Activated naive CD4-positive, alpha-beta T cell treated with anti-CD3 and anti-CD28 coated beads for 36 hours (primary cell): ENCODE data around the gene ZNF213. TPM values are rescaled to one million over a fixed set of nuclear protein-coding genes. Genes with fewer than 3 reads are reported as not detected.
"Not testable (repeated sequence)": the region's sequence is repeated elsewhere in the genome, so short reads cannot be mapped to it uniquely, and the experiment has no call there.

Experiments
- CTCF ChIA-PET: fragments of 350-600 bp; sonication (Branson Sonifier 250); formaldehyde crosslinking; loops from one replicate; lab custom pipeline; 2021; ENCODE audit warnings: antibody characterized with exemption; lab: Charles Lee
- DNase-seq: peaks from one replicate; pipeline ENCODE4 v3.0.0-alpha.2; 2020
- H3K27ac Mint-ChIP-seq: one replicate; pipeline ENCODE4 v1.8.0; 2021; ENCODE audit warnings: mild to moderate bottlenecking, mixed read lengths
- H3K27me3 Mint-ChIP-seq: one replicate; pipeline ENCODE4 v1.8.0; 2021; ENCODE audit warnings: low read depth, mixed read lengths
- H3K36me3 Mint-ChIP-seq: one replicate; pipeline ENCODE4 v1.8.0; 2021; ENCODE audit warnings: low read depth, mixed read lengths
- H3K4me1 Mint-ChIP-seq: one replicate; pipeline ENCODE4 v1.8.0; 2021; ENCODE audit warnings: low read depth, mixed read lengths
- H3K4me3 Mint-ChIP-seq: one replicate; pipeline ENCODE4 v1.8.0; 2021; ENCODE audit warnings: mild to moderate bottlenecking, moderate library complexity, mixed read lengths
- H3K9me3 Mint-ChIP-seq: one replicate; pipeline ENCODE4 v1.8.0; 2021; ENCODE audit warnings: mixed read lengths
- intact Hi-C: fragments of 100-400 bp; cut with micrococcal nuclease; formaldehyde crosslinking; loops from one replicate; pipeline ENCODE4 v1.15.1; 2023
- total RNA-seq, 2 experiments: library from RNA; stranded (reverse); gene quantifications; one replicate each; pipeline ENCODE4 v1.2.3, GENCODE V29; 2021

ZNF213 gene
- total RNA-seq, 2 experiments from 2014 or later, result 6.1 to 6.5 TPM

DNA sequence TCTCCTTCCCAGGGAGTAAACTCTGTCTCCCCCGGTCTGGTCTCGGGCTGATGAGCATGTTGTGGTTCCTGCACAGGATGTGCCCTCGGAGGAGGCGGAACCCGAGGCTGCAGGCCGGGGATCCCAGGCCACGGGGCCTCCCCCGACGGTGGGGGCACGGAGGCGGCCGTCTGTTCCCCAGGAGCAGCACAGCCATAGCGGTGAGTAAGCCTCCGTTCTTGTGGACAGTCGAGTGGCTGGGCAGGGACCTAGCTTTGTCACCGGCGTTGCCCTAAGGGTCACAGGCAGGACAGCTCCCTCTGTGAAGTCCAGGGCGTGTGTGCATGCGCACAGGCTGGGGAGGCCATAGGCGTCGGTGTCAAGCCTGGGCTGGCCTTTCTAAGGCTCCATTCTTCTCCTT lies 3.5 kb downstream of the ZNF213 start:
- Mint-ChIP-seq H3K4me1 (peaks cover 15% of the 10 kb centered on the region), H3K4me3 (no peak overlapping the region), H3K27me3 (no peaks in the 10 kb centered on the region), H3K27ac (no peak overlapping the region), H3K9me3 (no peaks in the 10 kb centered on the region), H3K36me3 (peaks cover 6% of the 10 kb centered on the region)
- no peak for DNase-seq
- CTCF ChIA-PET, result interaction anchor here (1.5 kb wide), 1 partner anchor 9 kb away, joined by 8 read pairs; no protein-coding TSS in a partner anchor
- intact Hi-C loops, result no loop called here

GRCh38 chr16:3138823-3139426 lies 4.1 kb downstream of the ZNF213 start:
- Mint-ChIP-seq H3K4me1 (peaks cover 11% of the 10 kb centered on the region), H3K36me3 (peaks cover 6% of the 10 kb centered on the region), H3K27ac (no peak overlapping the region), H3K9me3 (no peaks in the 10 kb centered on the region), H3K4me3 (no peak overlapping the region), H3K27me3 (no peaks in the 10 kb centered on the region)
- CTCF ChIA-PET, result no interaction called here
- no peak for DNase-seq
- intact Hi-C loops, result no loop called here

- H3K27me3 Mint-ChIP-seq, intact Hi-C loops, H3K36me3 Mint-ChIP-seq, H3K9me3 Mint-ChIP-seq, H3K4me3 Mint-ChIP-seq, H3K27ac Mint-ChIP-seq, DNase-seq, H3K4me1 Mint-ChIP-seq: not testable (repeated sequence)
- CTCF ChIA-PET, result interaction anchor here (1.6 kb wide), 1 partner anchor 10 kb away, joined by 10 read pairs; no protein-coding TSS in a partner anchor
Measured at GRCh38 chr16:3139561-3139960, 4.7 kb downstream of the ZNF213 start.

DNA sequence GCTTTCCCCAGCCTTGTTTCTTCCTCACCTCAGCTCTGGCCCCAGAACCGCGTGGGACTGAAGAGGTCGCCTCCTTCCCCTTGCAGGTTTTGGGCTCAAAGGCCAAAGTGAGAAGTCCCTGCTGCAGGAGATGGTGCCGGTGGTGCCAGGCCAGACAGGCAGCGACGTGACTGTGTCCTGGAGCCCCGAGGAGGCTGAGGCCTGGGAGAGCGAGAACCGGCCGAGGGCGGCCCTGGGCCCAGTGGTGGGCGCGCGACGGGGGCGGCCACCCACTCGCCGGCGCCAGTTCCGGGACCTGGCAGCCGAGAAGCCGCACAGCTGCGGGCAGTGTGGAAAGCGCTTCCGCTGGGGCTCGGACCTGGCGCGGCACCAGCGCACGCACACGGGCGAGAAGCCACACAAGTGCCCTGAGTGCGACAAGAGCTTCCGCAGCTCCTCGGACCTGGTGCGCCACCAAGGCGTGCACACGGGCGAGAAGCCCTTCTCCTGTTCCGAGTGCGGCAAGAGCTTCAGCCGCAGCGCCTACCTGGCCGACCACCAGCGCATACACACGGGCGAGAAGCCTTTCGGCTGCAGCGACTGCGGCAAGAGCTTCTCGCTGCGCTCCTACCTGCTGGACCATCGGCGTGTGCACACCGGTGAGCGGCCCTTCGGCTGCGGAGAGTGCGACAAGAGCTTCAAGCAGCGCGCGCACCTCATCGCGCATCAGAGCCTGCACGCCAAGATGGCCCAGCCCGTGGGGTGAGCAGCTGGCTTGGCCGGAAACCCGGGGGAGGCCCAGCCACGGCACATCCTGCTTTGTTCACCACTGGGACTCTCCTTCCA lies 6.0 kb downstream of the ZNF213 start:
- Mint-ChIP-seq H3K4me3 (no peak overlapping the region), H3K4me1 (peaks cover 7% of the 10 kb centered on the region), H3K27ac (no peak overlapping the region), H3K9me3 (no peaks in the 10 kb centered on the region), H3K36me3 (peaks cover 6% of the 10 kb centered on the region), H3K27me3 (no peaks in the 10 kb centered on the region)
- intact Hi-C loops, result no loop called here
- CTCF ChIA-PET, result interaction anchor here (1.6 kb wide), 1 partner anchor 11 kb away, joined by 10 read pairs; no protein-coding TSS in a partner anchor
- DNase-seq, result no peak

DNA sequence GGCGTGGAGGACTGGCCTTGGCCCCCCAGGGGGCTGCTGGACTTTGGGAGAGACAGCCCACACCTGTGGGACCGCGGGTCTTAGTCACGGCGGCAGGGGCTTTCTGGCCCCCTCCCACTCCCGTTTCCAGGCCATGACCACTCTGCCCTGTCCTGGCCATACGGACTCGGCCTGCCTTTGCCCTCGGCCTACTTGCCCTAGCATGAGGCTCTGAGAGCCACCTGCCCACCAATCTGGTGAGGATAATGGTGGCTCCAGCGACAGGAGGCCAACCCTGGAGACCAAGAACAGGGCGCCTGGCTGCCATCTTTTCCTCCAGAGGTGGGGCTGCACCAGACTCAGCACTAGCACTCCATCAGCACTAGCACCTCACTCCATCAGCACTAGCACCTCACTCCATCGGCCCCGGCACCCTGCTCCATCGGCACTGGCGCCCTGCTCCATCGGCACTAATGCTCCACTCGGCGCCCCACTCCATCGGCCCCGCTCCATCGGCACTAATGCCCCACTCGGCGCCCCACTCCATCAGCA lies 7.0 kb downstream of the ZNF213 start:
- peaks cover 6% of the 10 kb centered on the region for H3K36me3 Mint-ChIP-seq
- CTCF ChIA-PET, result no interaction called here
- no peak overlapping the region for H3K27ac Mint-ChIP-seq
- DNase-seq, result no peak
- H3K9me3 Mint-ChIP-seq, result no peaks in the 10 kb centered on the region
- peaks cover 2% of the 10 kb centered on the region for H3K4me1 Mint-ChIP-seq
- no peak overlapping the region for H3K4me3 Mint-ChIP-seq
- intact Hi-C loops, result no loop called here
- no peaks in the 10 kb centered on the region for H3K27me3 Mint-ChIP-seq

DNA sequence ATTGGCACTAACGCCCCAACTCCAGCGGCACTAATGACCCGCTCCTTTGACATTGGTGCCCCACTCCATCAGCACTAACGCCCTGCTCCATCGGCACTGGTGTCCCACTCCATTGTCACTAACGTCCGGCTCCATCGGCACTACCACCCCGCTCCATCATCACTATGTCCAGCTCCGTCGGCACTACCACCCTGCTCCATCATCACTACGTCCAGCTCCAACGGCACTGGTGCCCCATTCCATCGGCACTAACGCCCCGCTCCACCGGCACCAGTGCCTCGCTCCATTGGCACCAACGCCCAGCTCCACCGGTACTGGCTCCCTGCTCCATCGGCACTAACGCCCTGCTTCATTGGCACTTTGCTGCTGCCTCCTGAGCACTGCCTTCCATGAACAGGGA lies 7.5 kb downstream of the ZNF213 start:
- Mint-ChIP-seq H3K9me3 (no peaks in the 10 kb centered on the region), H3K27ac (no peak overlapping the region), H3K4me1 (no peaks in the 10 kb centered on the region), H3K4me3 (no peak overlapping the region), H3K27me3 (no peaks in the 10 kb centered on the region), H3K36me3 (peaks cover 6% of the 10 kb centered on the region)
- CTCF ChIA-PET, result no interaction called here
- no peak for DNase-seq
- intact Hi-C loops, result no loop called here

GRCh38 chr16:3142770-3143169 lies 7.9 kb downstream of the ZNF213 start:
- no peaks in the 10 kb centered on the region for H3K4me1 Mint-ChIP-seq
- peaks cover 6% of the 10 kb centered on the region for H3K36me3 Mint-ChIP-seq
- H3K9me3 Mint-ChIP-seq, result no peaks in the 10 kb centered on the region
- DNase-seq, result no peak
- CTCF ChIA-PET, result no interaction called here
- H3K27ac Mint-ChIP-seq, result no peak overlapping the region
- no peak overlapping the region for H3K4me3 Mint-ChIP-seq
- no peaks in the 10 kb centered on the region for H3K27me3 Mint-ChIP-seq
- intact Hi-C loops, result no loop called here

DNA sequence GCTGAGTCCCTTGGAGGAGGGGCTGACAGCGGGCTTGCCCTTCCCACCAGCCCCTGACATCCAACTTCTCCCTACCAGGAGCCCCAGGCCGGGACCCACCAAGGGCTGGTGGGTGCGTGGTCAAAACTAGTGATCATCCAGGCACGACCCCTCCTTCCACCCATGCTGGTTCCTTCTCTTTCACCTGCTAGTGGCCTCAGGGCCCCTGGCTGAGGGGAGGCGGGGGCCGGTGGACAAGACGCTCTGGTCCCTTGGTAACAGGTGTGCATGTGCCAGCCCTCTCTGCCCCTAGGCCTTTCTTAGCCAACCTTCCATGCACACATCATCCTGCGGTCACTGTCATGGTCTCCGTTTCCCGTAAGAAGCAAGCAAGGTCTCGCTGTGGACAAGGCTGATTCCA lies 8.4 kb downstream of the ZNF213 start:
- Mint-ChIP-seq H3K9me3 (no peaks in the 10 kb centered on the region), H3K36me3 (peaks cover 6% of the 10 kb centered on the region), H3K4me3 (no peak overlapping the region), H3K4me1 (no peaks in the 10 kb centered on the region), H3K27me3 (no peaks in the 10 kb centered on the region), H3K27ac (no peak overlapping the region)
- CTCF ChIA-PET, result interaction anchor here (8.2 kb wide), 1 partner anchor 13 kb away, joined by 62 read pairs; no protein-coding TSS in a partner anchor
- intact Hi-C loops, result no loop called here
- no peak for DNase-seq

GRCh38 chr16:3143598-3144320 lies 8.9 kb downstream of the ZNF213 start:
- intact Hi-C loops, result no loop called here
- Mint-ChIP-seq H3K4me3 (no peak overlapping the region), H3K27me3 (no peaks in the 10 kb centered on the region), H3K36me3 (peaks cover 6% of the 10 kb centered on the region), H3K27ac (no peak overlapping the region), H3K9me3 (no peaks in the 10 kb centered on the region), H3K4me1 (no peaks in the 10 kb centered on the region)
- CTCF ChIA-PET, result interaction anchor here (8.2 kb wide), 1 partner anchor 14 kb away, joined by 62 read pairs; no protein-coding TSS in a partner anchor
- no peak for DNase-seq

DNA sequence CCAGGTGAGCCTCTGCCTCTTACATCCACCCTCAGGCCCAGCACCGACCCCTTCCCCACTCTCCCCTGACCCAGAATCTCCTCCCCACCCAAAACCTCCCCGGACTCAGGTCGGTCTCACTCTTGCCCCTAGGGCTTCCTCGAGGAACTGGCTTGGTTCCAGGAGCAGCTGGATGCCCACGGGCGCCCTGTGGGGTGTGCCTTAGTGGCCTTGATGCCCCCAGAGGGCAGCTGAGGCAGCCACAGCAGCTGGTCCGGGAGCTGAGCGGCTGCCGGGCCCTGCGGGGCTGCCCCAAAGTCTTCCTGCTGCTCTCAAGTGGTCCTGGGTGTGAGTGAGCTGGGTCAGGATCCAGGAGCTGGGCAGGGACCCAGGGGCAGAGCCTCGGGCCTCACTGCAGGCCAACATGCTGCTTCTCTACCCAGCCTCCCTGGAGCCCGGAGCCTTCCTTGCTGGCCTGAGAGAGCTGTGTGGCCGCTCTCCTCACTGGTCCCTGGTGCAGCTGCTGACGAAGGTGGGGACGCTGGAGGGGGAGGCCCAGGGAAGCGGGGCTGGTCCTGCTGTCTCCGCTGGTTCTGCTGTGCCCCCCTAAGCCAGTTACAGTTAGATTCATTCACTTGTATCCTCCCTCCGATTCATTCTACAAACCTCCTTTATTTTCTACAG lies 9.6 kb downstream of the ZNF213 start:
- no peak for DNase-seq
- Mint-ChIP-seq H3K9me3 (no peaks in the 10 kb centered on the region), H3K36me3 (peaks cover 6% of the 10 kb centered on the region), H3K27me3 (no peaks in the 10 kb centered on the region), H3K4me1 (peaks cover 4% of the 10 kb centered on the region), H3K27ac (no peak overlapping the region), H3K4me3 (no peak overlapping the region)
- intact Hi-C loops, result no loop called here
- CTCF ChIA-PET, result interaction anchor here (0.6 to 8.2 kb wide), 2 partner anchors 15 to 111 kb away, joined by 4 to 62 read pairs; no protein-coding TSS in a partner anchor

DNA sequence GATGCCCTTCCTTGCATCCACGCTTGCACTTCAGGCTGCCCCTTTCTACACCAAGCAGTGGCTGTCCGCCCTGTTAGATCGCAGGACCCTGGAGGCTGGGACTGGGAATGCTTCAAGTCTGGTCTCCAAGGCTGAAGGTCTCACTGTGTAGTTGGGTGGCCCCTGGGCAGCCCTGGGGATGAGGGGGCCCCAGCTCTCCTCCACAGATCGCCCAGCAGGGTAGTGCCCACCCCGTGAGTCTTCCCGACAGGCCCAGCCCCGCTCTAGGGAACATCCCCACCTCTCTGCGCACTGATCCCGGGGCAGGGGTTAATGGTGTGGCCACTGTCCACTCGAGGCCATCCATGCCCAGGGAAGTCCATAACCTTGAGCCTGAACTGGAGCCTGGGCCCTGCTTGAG lies 10.3 kb downstream of the ZNF213 start:
- no peaks in the 10 kb centered on the region for H3K9me3 Mint-ChIP-seq
- peaks cover 6% of the 10 kb centered on the region for H3K36me3 Mint-ChIP-seq
- peaks cover 4% of the 10 kb centered on the region for H3K4me1 Mint-ChIP-seq
- no peak overlapping the region for H3K27ac Mint-ChIP-seq
- no peaks in the 10 kb centered on the region for H3K27me3 Mint-ChIP-seq
- intact Hi-C loops, result no loop called here
- no peak overlapping the region for H3K4me3 Mint-ChIP-seq
- DNase-seq, result no peak
- CTCF ChIA-PET, result interaction anchor here (8.2 kb wide), 1 partner anchor 15 kb away, joined by 62 read pairs; no protein-coding TSS in a partner anchor
